Heart left ventricle (tissue), 13 donors: ENCODE data around the gene SLC31A1.

Experiments
- CTCF ChIP-seq, 12 donors: fragments of 200-600 bp; sonication (generic) in 4 of 12; IDR thresholded peaks; one replicate each; pipeline versions ENCODE4 v1.5.0 to v1.8.0; 2018 to 2022; ENCODE audit warnings: antibody characterized with exemption in 12 of 12, mild to moderate bottlenecking in 5 of 12
- POLR2A ChIP-seq, 2 donors: fragments of 450-650 bp; IDR thresholded peaks; one replicate each; pipeline ENCODE4 v1.6.1; 2017; ENCODE audit warnings: antibody characterized with exemption in 2 of 2, mild to moderate bottlenecking in 2 of 2, moderate library complexity in 2 of 2
- donor health status: ischemic (EF 13 %, LVEDD 7.1; RV severe dilation, severe dysfunction).
- donor health status: DM: no; HTN: yes; CAD: no.
- donor health status: DM: no; HTN: no; CAD: no.
- donor health status: ischemic (EF 25% LVEDD 6.9; RV normal size, moderate dysfunction).
- donor health status: ischemic (EF 25% LVEDD 5.7; RV mildly dilated, moderate dysfunction).
- donor health status: ischemic (EF 35%, LVEDD 5.7; RV mildly dilated, moderate dysfunction).
- donor health status: nonischemic (EF 11% LVEDD 7.7; RV severe dilation, severe dysfunction).
- donor health status: DM: yes; HTN: yes; CAD: no.
- donor health status: PGD.
- donor health status: ischemic (EF 29% LVEDD 5.4; RV normal size, mild dysfunction).
- donor health status: nonischemic (EF 23%, LVEDD 6.1; RV moderate dilation, normal function).

- TF ChIP-seq CTCF (IDR thresholded peaks at IDR 0.05) (no peak), POLR2A (IDR thresholded peaks at IDR 0.05) (no peak)
These were observed 23.2 kb downstream of the SLC31A1 start for GRCh38 chr9:113244556-113244955.
